Measurements from ENCODE around the gene LRRC34.

DNA sequence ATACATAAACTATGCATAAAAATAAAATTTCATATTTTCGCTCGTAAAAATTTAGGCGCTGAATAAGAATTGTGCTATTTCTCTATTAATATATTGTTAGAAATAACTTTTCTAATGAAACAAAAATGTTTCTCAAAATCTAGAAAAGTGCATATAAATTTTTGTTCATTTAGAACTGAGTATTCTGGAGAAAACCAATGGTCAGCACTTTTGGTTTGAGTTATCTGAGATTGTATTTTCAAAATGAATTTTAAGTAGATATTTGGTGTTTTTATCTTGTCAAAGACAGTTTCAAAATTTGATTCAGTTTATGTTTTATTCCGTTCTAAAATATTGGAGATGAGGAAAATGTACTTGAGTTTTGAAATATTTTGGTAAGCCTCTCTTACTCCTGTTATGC is 25.6 kb downstream of the LRRC34 start:
- TF ChIP-seq ZFP3 (CRISPR knock-in tag; IDR thresholded peaks at IDR 0.05) (no peak), ESRRG (CRISPR knock-in tag; IDR thresholded peaks at IDR 0.05) (no peak), ARNTL (CRISPR knock-in tag; IDR thresholded peaks at IDR 0.05; ENCODE audit: borderline replicate concordance, low read depth) (no peak), CSDC2 (CRISPR knock-in tag; IDR thresholded peaks at IDR 0.05) (no peak), ZNF565 (CRISPR knock-in tag; conservative IDR thresholded peaks at IDR 0.05; ENCODE audit: low read depth) (no peak), ZC3H10 (CRISPR knock-in tag; IDR thresholded peaks at IDR 0.05) (no peak)
- TF ChIP-seq, protein P1, sequence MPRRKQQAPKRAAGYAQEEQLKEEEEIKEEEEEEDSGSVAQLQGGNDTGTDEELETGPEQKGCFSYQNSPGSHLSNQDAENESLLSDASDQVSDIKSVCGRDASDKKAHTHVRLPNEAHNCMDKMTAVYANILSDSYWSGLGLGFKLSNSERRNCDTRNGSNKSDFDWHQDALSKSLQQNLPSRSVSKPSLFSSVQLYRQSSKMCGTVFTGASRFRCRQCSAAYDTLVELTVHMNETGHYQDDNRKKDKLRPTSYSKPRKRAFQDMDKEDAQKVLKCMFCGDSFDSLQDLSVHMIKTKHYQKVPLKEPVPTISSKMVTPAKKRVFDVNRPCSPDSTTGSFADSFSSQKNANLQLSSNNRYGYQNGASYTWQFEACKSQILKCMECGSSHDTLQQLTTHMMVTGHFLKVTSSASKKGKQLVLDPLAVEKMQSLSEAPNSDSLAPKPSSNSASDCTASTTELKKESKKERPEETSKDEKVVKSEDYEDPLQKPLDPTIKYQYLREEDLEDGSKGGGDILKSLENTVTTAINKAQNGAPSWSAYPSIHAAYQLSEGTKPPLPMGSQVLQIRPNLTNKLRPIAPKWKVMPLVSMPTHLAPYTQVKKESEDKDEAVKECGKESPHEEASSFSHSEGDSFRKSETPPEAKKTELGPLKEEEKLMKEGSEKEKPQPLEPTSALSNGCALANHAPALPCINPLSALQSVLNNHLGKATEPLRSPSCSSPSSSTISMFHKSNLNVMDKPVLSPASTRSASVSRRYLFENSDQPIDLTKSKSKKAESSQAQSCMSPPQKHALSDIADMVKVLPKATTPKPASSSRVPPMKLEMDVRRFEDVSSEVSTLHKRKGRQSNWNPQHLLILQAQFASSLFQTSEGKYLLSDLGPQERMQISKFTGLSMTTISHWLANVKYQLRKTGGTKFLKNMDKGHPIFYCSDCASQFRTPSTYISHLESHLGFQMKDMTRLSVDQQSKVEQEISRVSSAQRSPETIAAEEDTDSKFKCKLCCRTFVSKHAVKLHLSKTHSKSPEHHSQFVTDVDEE (CRISPR knock-in tag; IDR thresholded peaks at IDR 0.05): no peak
- TF ChIP-seq, protein P2, sequence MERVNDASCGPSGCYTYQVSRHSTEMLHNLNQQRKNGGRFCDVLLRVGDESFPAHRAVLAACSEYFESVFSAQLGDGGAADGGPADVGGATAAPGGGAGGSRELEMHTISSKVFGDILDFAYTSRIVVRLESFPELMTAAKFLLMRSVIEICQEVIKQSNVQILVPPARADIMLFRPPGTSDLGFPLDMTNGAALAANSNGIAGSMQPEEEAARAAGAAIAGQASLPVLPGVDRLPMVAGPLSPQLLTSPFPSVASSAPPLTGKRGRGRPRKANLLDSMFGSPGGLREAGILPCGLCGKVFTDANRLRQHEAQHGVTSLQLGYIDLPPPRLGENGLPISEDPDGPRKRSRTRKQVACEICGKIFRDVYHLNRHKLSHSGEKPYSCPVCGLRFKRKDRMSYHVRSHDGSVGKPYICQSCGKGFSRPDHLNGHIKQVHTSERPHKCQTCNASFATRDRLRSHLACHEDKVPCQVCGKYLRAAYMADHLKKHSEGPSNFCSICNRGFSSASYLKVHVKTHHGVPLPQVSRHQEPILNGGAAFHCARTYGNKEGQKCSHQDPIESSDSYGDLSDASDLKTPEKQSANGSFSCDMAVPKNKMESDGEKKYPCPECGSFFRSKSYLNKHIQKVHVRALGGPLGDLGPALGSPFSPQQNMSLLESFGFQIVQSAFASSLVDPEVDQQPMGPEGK (CRISPR knock-in tag; IDR thresholded peaks at IDR 0.05; ENCODE audit: borderline replicate concordance): no peak

Measured in SK-N-SH treated with all-trans-retinoic acid at 6 μM for 48 hours (cell line).